GM23338 (cell line): ENCODE data around the gene GOLGA6L2. TPM values are rescaled to one million over a fixed set of nuclear protein-coding genes. Genes with fewer than 3 reads are reported as not detected.

Experiments
- ATAC-seq: fragments of 200-7000 bp; cut with Tn5 transposase; 3 replicates; pipeline ENCODE4 v1.9.1; 2020
- DNase-seq: peaks from one replicate; pipeline ENCODE4 v3.0.0-alpha.2; 2015; ENCODE audit warnings: low spot score
- H2AFZ ChIP-seq: fragments of 200-600 bp; sonication (generic); 2 replicates; pipeline ENCODE4 v1.8.0; 2016; ENCODE audit warnings: antibody characterized with exemption, mild to moderate bottlenecking, moderate library complexity
- H3F3A ChIP-seq: fragments of 200-600 bp; sonication (generic); replicated peaks from 2 replicates; pipeline ENCODE4 v1.8.0; 2017; ENCODE audit warnings: antibody characterized with exemption, mixed run types, low read depth
- H3K27ac ChIP-seq: fragments of 200-600 bp; sonication (generic); 2 replicates; pipeline ENCODE4 v1.6.1; 2016; ENCODE audit warnings: low read depth
- H3K27me3 ChIP-seq: fragments of 200-600 bp; sonication (generic); 2 replicates; pipeline ENCODE4 v1.8.0; 2016; ENCODE audit warnings: mild to moderate bottlenecking, mixed run types, moderate library complexity; ENCODE audit not compliant: insufficient read depth
- H3K36me3 ChIP-seq: fragments of 200-600 bp; sonication (generic); 2 replicates; pipeline ENCODE4 v1.8.0; 2016; ENCODE audit warnings: mild to moderate bottlenecking; ENCODE audit not compliant: insufficient read depth
- H3K4me1 ChIP-seq: fragments of 200-600 bp; sonication (generic); 2 replicates; pipeline ENCODE4 v1.8.0; 2016; ENCODE audit warnings: mild to moderate bottlenecking, moderate library complexity; ENCODE audit not compliant: insufficient read depth
- H3K4me2 ChIP-seq: fragments of 200-600 bp; sonication (generic); 2 replicates; pipeline ENCODE4 v1.7.1; 2017; ENCODE audit warnings: mixed run types
- H3K4me3 ChIP-seq: fragments of 200-600 bp; sonication (generic); 2 replicates; pipeline ENCODE4 v1.6.1; 2016; ENCODE audit warnings: mixed run types
- H3K79me2 ChIP-seq: fragments of 200-600 bp; sonication (generic); replicated peaks from 2 replicates; pipeline ENCODE4 v1.8.0; 2017; ENCODE audit warnings: mild to moderate bottlenecking; ENCODE audit not compliant: insufficient read depth
- H3K9me2 ChIP-seq: fragments of 200-600 bp; sonication (generic); 2 replicates; pipeline ENCODE4 v1.8.0; 2017; ENCODE audit not compliant: insufficient read depth
- H4K20me1 ChIP-seq: fragments of 200-600 bp; sonication (generic); replicated peaks from 2 replicates; pipeline ENCODE4 v1.8.0; 2017; ENCODE audit warnings: mild to moderate bottlenecking; ENCODE audit not compliant: insufficient read depth
- H3K27ac Mint-ChIP-seq: 2 replicates; pipeline ENCODE4 v1.8.0; 2020; ENCODE audit warnings: inconsistent platforms, mild to moderate bottlenecking, moderate library complexity, mixed read lengths
- H3K27me3 Mint-ChIP-seq: 3 replicates; pipeline ENCODE4 v1.8.0; 2022; ENCODE audit warnings: low read depth, mild to moderate bottlenecking, moderate library complexity, mixed read lengths, inconsistent platforms; ENCODE audit not compliant: insufficient read depth, poor library complexity
- H3K36me3 Mint-ChIP-seq: 3 replicates; pipeline ENCODE4 v1.8.0; 2021; ENCODE audit warnings: low read depth, mild to moderate bottlenecking, inconsistent platforms, moderate library complexity, mixed read lengths
- H3K4me1 Mint-ChIP-seq: 3 replicates; pipeline ENCODE4 v1.8.0; 2020; ENCODE audit warnings: mild to moderate bottlenecking, inconsistent platforms, mixed read lengths
- H3K4me3 Mint-ChIP-seq: 3 replicates; pipeline ENCODE4 v1.8.0; 2021; ENCODE audit warnings: moderate library complexity, mild to moderate bottlenecking, inconsistent platforms, mixed read lengths
- H3K9me3 Mint-ChIP-seq: 3 replicates; pipeline ENCODE4 v1.8.0; 2020; ENCODE audit warnings: moderate library complexity, mild to moderate bottlenecking, inconsistent platforms, mixed read lengths
- CTCF ChIP-seq, 2 experiments: fragments of 200-600 bp in 1 of 2; sonication (generic) in 1 of 2; conservative IDR thresholded peaks; 2 replicates each; pipeline versions ENCODE4 v1.5.1 to v1.6.1; 2016 to 2017; ENCODE audit warnings: antibody characterized with exemption in 2 of 2, low read depth in 2 of 2, mild to moderate bottlenecking in 2 of 2, moderate library complexity in 1 of 2
- EZH2phosphoT487 ChIP-seq: fragments of 200-600 bp; sonication (generic); IDR thresholded peaks from one replicate; pipeline ENCODE4 v1.8.1; 2018; ENCODE audit warnings: antibody characterized with exemption; ENCODE audit not compliant: unreplicated experiment
- JUNB ChIP-seq: IDR thresholded peaks from one replicate; pipeline ENCODE4 v1.6.1; 2016; ENCODE audit warnings: antibody characterized with exemption; ENCODE audit not compliant: unreplicated experiment
- NANOG ChIP-seq: IDR thresholded peaks from 2 replicates; pipeline ENCODE4 v1.6.1; 2016; ENCODE audit warnings: antibody characterized with exemption, borderline replicate concordance
- POLR2AphosphoS5 ChIP-seq: IDR thresholded peaks from 2 replicates; pipeline ENCODE4 v1.6.1; 2016; ENCODE audit warnings: antibody characterized with exemption, low read depth
- REST ChIP-seq: IDR thresholded peaks from one replicate; pipeline ENCODE4 v1.6.1; 2018; ENCODE audit warnings: antibody characterized with exemption; ENCODE audit not compliant: unreplicated experiment
- STAT1 ChIP-seq: IDR thresholded peaks from one replicate; pipeline ENCODE4 v1.6.1; 2016; ENCODE audit warnings: antibody characterized with exemption; ENCODE audit not compliant: unreplicated experiment
- ZNF114 ChIP-seq: fragments of 250-450 bp; sonication (Bioruptor Pico); IDR thresholded peaks from 2 replicates; pipeline ENCODE4 v1.5.0; 2020; ENCODE audit warnings: mild to moderate bottlenecking, moderate library complexity
- ZNF331 ChIP-seq: fragments of 250-450 bp; sonication (Bioruptor Pico); IDR thresholded peaks from 2 replicates; pipeline ENCODE4 v1.5.0; 2020; ENCODE audit warnings: low read depth, mild to moderate bottlenecking, moderate library complexity
- ZNF462 ChIP-seq: fragments of 250-450 bp; sonication (Bioruptor Pico); IDR thresholded peaks from 2 replicates; pipeline ENCODE4 v1.5.0; 2020; ENCODE audit warnings: mild to moderate bottlenecking, moderate library complexity
- polyA plus RNA-seq: library from polyadenylated mRNA; unstranded; fragments of >200 nt; fragmentation: Nextera tagmentation; extraction: Ambion mirVana; gene quantifications from 2 replicates; pipeline ENCODE4 v1.2.1, GENCODE V29; 2016
- total RNA-seq: library from RNA; depleted of rRNA; stranded (reverse); fragments of >200 nt; shearing (Covaris generic); gene quantifications from 2 replicates; pipeline ENCODE4 v1.2.3, GENCODE V29; 2014

The GOLGA6L2 gene
- total and polyA plus RNA-seq, 2 experiments from 2014 or later, result not detected

DNA sequence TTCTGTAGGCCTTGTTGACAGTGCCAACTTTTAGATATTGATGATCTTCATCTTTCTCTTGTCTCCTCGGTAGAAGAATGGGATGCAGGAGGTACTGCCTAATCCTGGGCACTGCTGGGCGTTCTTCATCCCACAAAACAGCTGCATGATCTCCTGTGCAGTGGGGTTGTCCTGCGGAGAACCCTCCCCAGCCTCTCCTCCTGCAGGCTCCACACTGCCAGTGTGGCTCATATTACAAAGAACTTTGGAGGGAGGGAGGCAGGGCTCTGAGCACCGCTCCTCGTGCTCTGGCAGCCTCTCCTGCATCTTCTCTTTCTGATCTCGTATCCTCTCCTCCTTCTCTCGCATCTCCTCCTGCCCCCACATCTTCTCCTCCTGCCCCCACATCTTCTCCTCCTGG is 7.5 kb downstream of the GOLGA6L2 start:
- ATAC-seq, result no peak
- no peaks in the 10 kb centered on the region for H3K36me3 ChIP-seq
- peaks cover 10% of the 10 kb centered on the region for H3K36me3 Mint-ChIP-seq
- H3K27me3 Mint-ChIP-seq, result no peaks in the 10 kb centered on the region
- TF ChIP-seq NANOG, result no peak
- TF ChIP-seq EZH2phosphoT487, result no peak
- TF ChIP-seq STAT1, result no peak
- no peak for TF ChIP-seq ZNF114 (CRISPR knock-in tag)
- TF ChIP-seq REST, result no peak
- no peak for TF ChIP-seq JUNB
- H3F3A ChIP-seq, result no peaks in the 10 kb centered on the region
- no peak overlapping the region for H3K27ac Mint-ChIP-seq
- no peak overlapping the region for H2AFZ ChIP-seq
- no peak overlapping the region for H3K4me3 Mint-ChIP-seq
- H3K79me2 ChIP-seq, result no peaks in the 10 kb centered on the region
- no peaks in the 10 kb centered on the region for H3K4me1 Mint-ChIP-seq
- H3K9me2 ChIP-seq, result no peaks in the 10 kb centered on the region
- H3K4me1 ChIP-seq, result no peaks in the 10 kb centered on the region
- H3K4me2 ChIP-seq, result no peak overlapping the region
- no peaks in the 10 kb centered on the region for H3K27me3 ChIP-seq
- DNase-seq, result no peak
- no peak overlapping the region for H3K27ac ChIP-seq
- no peak overlapping the region for H3K4me3 ChIP-seq
- H3K9me3 Mint-ChIP-seq, result peaks cover 15% of the 10 kb centered on the region
- no peaks in the 10 kb centered on the region for H4K20me1 ChIP-seq

GRCh38 chr15:23438816-23439466 is 8.1 kb downstream of the GOLGA6L2 start:
- Histone ChIP-seq H3K27me3 (no peaks in the 10 kb centered on the region), H3K27ac (no peak overlapping the region), H3F3A (no peaks in the 10 kb centered on the region), H3K4me1 (no peaks in the 10 kb centered on the region), H3K9me2 (no peaks in the 10 kb centered on the region), H3K79me2 (no peaks in the 10 kb centered on the region), H2AFZ (no peak overlapping the region), H3K36me3 (no peaks in the 10 kb centered on the region), H3K4me2 (no peak overlapping the region), H4K20me1 (no peaks in the 10 kb centered on the region), H3K4me3 (no peak overlapping the region)
- Mint-ChIP-seq H3K4me1 (no peaks in the 10 kb centered on the region), H3K36me3 (peaks cover 10% of the 10 kb centered on the region), H3K27ac (no peak overlapping the region), H3K4me3 (no peak overlapping the region), H3K9me3 (peaks cover 17% of the 10 kb centered on the region), H3K27me3 (no peaks in the 10 kb centered on the region)
- DNase-seq, result no peak
- no peak for ATAC-seq
- no peak for TF ChIP-seq EZH2phosphoT487
- TF ChIP-seq ZNF462 (CRISPR knock-in tag), result no peak
- TF ChIP-seq ZNF114 (CRISPR knock-in tag), result no peak
- TF ChIP-seq POLR2AphosphoS5, result no peak
- TF ChIP-seq ZNF331 (CRISPR knock-in tag), result no peak
- TF ChIP-seq CTCF (conservative IDR thresholded peaks at IDR 0.05; ENCODE audit: low read depth in 2 of 2), result no peak
- TF ChIP-seq JUNB, result no peak
